ENCODE data around the gene FAM209A.
"Not testable (repeated sequence)": the region's sequence is repeated elsewhere in the genome, so short reads cannot be mapped to it uniquely, and the experiment has no call there.

FAM209A gene, protein sequence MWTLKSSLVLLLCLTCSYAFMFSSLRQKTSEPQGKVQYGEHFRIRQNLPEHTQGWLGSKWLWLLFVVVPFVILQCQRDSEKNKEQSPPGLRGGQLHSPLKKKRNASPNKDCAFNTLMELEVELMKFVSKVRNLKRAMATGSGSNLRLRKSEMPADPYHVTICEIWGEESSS

DNA sequence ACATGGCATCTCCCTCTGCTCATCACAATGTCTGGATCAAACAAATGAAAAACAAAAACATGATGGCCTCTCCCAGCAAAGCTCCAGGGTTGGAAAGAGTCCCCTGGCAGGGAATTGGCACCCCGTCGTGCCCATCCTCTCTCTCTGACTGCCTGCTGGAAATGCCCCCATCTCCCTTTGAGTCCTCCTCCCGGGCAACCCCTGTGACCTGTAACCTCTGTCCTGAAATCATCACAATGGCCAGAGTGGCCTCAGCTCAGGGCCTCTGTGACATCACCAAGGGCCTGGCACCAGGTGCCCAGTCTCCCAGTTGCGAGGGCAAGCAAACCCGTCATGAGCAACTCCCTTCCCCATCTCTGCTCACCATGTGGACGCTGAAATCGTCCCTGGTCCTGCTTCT lies at the start of gene FAM209A:
Gene FAM209A, plus strand, starts transcription at position 301 of the 400 bp plus-strand sequence. Its CDS starts 65 bp downstream, at position 366.
- H3K9ac ChIP-seq (ENCODE audit: low read length); H3K4me1 ChIP-seq (ENCODE audit: low read length); H3K27me3 ChIP-seq (ENCODE audit: low read depth, low read length); H3K4me3 ChIP-seq (ENCODE audit: low read length); H3K79me2 ChIP-seq (ENCODE audit: low read length); H3K9me3 ChIP-seq (ENCODE audit: insufficient read depth, low read length); H3K4me2 ChIP-seq (ENCODE audit: low read length); H4K20me1 ChIP-seq (ENCODE audit: insufficient read depth, low read length); H3K27ac ChIP-seq (ENCODE audit: low read length); H2AFZ ChIP-seq (ENCODE audit: low read depth, low read length): not testable (repeated sequence)
- H3K36me3 ChIP-seq (replicated peaks; ENCODE audit: low read depth, low read length), result peaks cover 17% of the 10 kb centered on the region

DNA sequence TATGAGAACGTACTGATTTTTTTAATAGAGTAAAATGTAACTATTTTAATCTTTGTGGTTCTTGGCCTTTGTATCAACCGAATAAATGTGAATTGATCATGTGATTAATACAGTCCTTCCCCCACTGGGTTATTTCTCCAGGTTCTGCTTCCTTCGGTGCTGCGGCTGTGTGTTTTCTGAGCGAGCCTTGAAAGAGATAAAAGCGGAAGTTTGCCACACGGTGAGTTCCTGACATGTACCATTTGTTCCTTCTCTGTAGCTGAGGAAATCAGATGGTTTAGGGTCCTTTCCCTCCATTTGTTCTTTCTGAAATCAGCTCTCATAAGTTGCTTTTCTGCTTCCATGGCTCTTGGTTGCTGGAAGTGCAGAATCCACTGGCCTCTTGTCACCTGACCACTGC lies 40.6 kb upstream of the FAM209A start:
- H3K27ac ChIP-seq (ENCODE audit: low read length), result peak overlapping the region; percentile 40
- H3K79me2 ChIP-seq (ENCODE audit: low read length), result peaks cover 5% of the 10 kb centered on the region; the same call in 1 of the 2 replicates
- H3K4me3 ChIP-seq (ENCODE audit: low read length), result peak overlapping the region; percentile 13; the same call in 1 of the 2 replicates
- TF ChIP-seq, protein P1, sequence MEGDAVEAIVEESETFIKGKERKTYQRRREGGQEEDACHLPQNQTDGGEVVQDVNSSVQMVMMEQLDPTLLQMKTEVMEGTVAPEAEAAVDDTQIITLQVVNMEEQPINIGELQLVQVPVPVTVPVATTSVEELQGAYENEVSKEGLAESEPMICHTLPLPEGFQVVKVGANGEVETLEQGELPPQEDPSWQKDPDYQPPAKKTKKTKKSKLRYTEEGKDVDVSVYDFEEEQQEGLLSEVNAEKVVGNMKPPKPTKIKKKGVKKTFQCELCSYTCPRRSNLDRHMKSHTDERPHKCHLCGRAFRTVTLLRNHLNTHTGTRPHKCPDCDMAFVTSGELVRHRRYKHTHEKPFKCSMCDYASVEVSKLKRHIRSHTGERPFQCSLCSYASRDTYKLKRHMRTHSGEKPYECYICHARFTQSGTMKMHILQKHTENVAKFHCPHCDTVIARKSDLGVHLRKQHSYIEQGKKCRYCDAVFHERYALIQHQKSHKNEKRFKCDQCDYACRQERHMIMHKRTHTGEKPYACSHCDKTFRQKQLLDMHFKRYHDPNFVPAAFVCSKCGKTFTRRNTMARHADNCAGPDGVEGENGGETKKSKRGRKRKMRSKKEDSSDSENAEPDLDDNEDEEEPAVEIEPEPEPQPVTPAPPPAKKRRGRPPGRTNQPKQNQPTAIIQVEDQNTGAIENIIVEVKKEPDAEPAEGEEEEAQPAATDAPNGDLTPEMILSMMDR (IDR thresholded peaks at IDR 0.05; ENCODE audit: low read depth, low read length), result no peak
- TF ChIP-seq EZH2phosphoT487 (IDR thresholded peaks at IDR 0.05; ENCODE audit: low read depth), result no peak
- H4K20me1 ChIP-seq (ENCODE audit: insufficient read depth, low read length), result 0 out of 2 replicates have a peak, but pooled peaks cover 4% of the 10 kb centered on the region
- H3K27me3 ChIP-seq (ENCODE audit: low read depth, low read length), result no peaks in the 10 kb centered on the region
- H2AFZ ChIP-seq (ENCODE audit: low read depth, low read length), result no peak overlapping the region
- H3K9me3 ChIP-seq (ENCODE audit: insufficient read depth, low read length), result no peaks in the 10 kb centered on the region
- H3K4me1 ChIP-seq (ENCODE audit: low read length), result peaks cover 10% of the 10 kb centered on the region; the same call in 1 of the 2 replicates
- H3K9ac ChIP-seq (ENCODE audit: low read length), result 0 out of 2 replicates have a peak overlapping the region, but pooled peaks have one; percentile 11
- H3K4me2 ChIP-seq (ENCODE audit: low read length), result peak overlapping the region; percentile 31
- H3K36me3 ChIP-seq (replicated peaks; ENCODE audit: low read depth, low read length), result peaks cover 58% of the 10 kb centered on the region

DNA sequence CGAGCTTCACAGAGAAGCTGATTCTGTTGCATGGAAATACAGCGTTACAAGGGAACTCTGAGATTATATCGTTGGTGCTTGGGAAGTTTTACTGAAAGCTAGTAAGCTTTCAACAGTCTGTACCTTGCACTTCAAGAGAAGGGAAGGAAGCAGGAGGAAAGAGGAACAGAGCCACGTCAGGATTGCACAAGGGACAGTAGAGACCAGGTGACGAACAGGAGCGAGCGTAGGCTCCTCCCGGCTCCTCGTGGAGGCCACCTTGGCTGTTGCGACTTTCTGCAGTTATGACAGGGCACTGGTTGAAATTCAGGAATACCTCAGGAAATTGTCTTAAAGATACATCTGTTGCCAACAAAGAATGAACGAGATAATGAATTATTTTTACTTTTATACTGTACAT lies 37.3 kb upstream of the FAM209A start:
- Histone ChIP-seq H3K79me2 (ENCODE audit: low read length) (peaks cover 9% of the 10 kb centered on the region; the same call in 1 of the 2 replicates), H2AFZ (ENCODE audit: low read depth, low read length) (no peak overlapping the region), H3K4me2 (ENCODE audit: low read length) (no peak overlapping the region), H3K27ac (ENCODE audit: low read length) (no peak overlapping the region), H4K20me1 (ENCODE audit: insufficient read depth, low read length) (0 out of 2 replicates have a peak, but pooled peaks cover 4% of the 10 kb centered on the region), H3K9me3 (ENCODE audit: insufficient read depth, low read length) (no peaks in the 10 kb centered on the region), H3K36me3 (replicated peaks; ENCODE audit: low read depth, low read length) (peaks cover 46% of the 10 kb centered on the region), H3K4me1 (ENCODE audit: low read length) (peaks cover 10% of the 10 kb centered on the region; the same call in 1 of the 2 replicates), H3K4me3 (ENCODE audit: low read length) (no peak overlapping the region), H3K27me3 (ENCODE audit: low read depth, low read length) (no peaks in the 10 kb centered on the region), H3K9ac (ENCODE audit: low read length) (no peak overlapping the region)
- TF ChIP-seq, protein P1 (IDR thresholded peaks at IDR 0.05; ENCODE audit: low read depth, low read length), result no peak
- no peak for TF ChIP-seq EZH2phosphoT487 (IDR thresholded peaks at IDR 0.05; ENCODE audit: low read depth)

DNA sequence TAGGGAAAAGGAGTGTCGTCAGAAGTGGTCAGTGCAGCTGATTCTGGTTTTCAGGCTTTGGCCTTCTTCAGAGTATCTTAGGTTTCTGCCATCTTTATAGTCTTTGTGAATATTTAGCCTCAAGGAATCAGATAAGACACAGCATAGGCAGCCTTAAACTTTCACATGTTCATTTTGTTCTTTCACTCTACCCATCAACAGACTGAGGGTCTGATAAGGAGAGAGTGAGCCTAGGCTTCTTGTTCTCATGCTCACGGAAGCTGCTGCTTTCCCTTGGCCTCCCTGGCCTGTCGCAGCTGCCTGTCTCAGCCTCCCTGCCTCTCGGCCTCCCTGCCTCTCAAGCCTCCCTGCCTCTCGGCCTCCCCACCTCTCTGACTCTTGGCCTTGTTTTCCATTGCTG lies 36.0 kb upstream of the FAM209A start:
- H4K20me1 ChIP-seq (ENCODE audit: insufficient read depth, low read length), result 0 out of 2 replicates have a peak, but pooled peaks cover 4% of the 10 kb centered on the region
- H3K4me1 ChIP-seq (ENCODE audit: low read length), result peaks cover 8% of the 10 kb centered on the region; the same call in 1 of the 2 replicates
- no peak overlapping the region for H2AFZ ChIP-seq (ENCODE audit: low read depth, low read length)
- no peak overlapping the region for H3K4me3 ChIP-seq (ENCODE audit: low read length)
- H3K27ac ChIP-seq (ENCODE audit: low read length), result no peak overlapping the region
- peaks cover 9% of the 10 kb centered on the region; the same call in 1 of the 2 replicates for H3K79me2 ChIP-seq (ENCODE audit: low read length)
- H3K9ac ChIP-seq (ENCODE audit: low read length), result no peak overlapping the region
- H3K9me3 ChIP-seq (ENCODE audit: insufficient read depth, low read length), result no peaks in the 10 kb centered on the region
- peaks cover 49% of the 10 kb centered on the region for H3K36me3 ChIP-seq (replicated peaks; ENCODE audit: low read depth, low read length)
- TF ChIP-seq EZH2phosphoT487 (IDR thresholded peaks at IDR 0.05; ENCODE audit: low read depth), result no peak
- TF ChIP-seq, protein P1 (IDR thresholded peaks at IDR 0.05; ENCODE audit: low read depth, low read length), result no peak
- H3K27me3 ChIP-seq (ENCODE audit: low read depth, low read length), result no peaks in the 10 kb centered on the region
- no peak overlapping the region for H3K4me2 ChIP-seq (ENCODE audit: low read length)

Data from OCI-LY3 (cell line).